B cell (primary cell): Measurements from ENCODE around the gene VAC14. TPM values are rescaled to one million over a fixed set of nuclear protein-coding genes. Genes with fewer than 3 reads are reported as not detected.

Experiments used
- ATAC-seq: fragments of 200-7000 bp; cut with Tn5 transposase; one replicate; pipeline ENCODE4 v1.10.0; 2021; ENCODE audit warnings: low read depth, mild to moderate bottlenecking, moderate number of reproducible peaks, moderate library complexity
- CTCF ChIA-PET: fragments of 350-600 bp; sonication (Branson Sonifier 250); formaldehyde crosslinking; loops from one replicate; lab custom pipeline; 2021; ENCODE audit warnings: antibody characterized with exemption, inconsistent platforms; lab: Charles Lee
- POLR2A ChIA-PET: fragments of 350-600 bp; sonication (Branson Sonifier 250); formaldehyde crosslinking; loops from one replicate; lab custom pipeline; 2021; ENCODE audit warnings: antibody characterized with exemption; lab: Charles Lee
- DNase-seq: peaks from one replicate; pipeline ENCODE4 v3.0.0; 2013
- H2AFZ ChIP-seq: 2 replicates; pipeline ENCODE4 v1.6.1; 2012; ENCODE audit warnings: mild to moderate bottlenecking, low read depth, low read length; ENCODE audit not compliant: insufficient read depth, poor library complexity, severe bottlenecking
- H3K27ac ChIP-seq, 2 donors: 1 replicate in 1 of 2; 2 replicates in 1 of 2; pipeline ENCODE4 v1.5.1; 2012 to 2013; ENCODE audit warnings: low read length in 2 of 2, mild to moderate bottlenecking in 2 of 2, moderate library complexity in 1 of 2
- H3K27me3 ChIP-seq, 4 experiments: fragments of 200-600 bp in 1 of 4; sonication (generic) in 1 of 4; replicated peaks in 1 of 4; 1 replicate in 2 of 4; 2 replicates in 2 of 4; pipeline versions ENCODE4 v1.6.1 to v1.7.0; 2013 to 2016; ENCODE audit warnings: low read length in 3 of 4, mild to moderate bottlenecking in 2 of 4, mixed read lengths in 1 of 4, moderate library complexity in 1 of 4; ENCODE audit not compliant: insufficient read depth in 4 of 4, control insufficient read depth in 3 of 4; ENCODE audit errors: control extremely low read depth in 1 of 4
- H3K36me3 ChIP-seq, 2 experiments: replicated peaks in 1 of 2; 1 replicate in 1 of 2; 2 replicates in 1 of 2; pipeline versions ENCODE4 v1.6.1 to v1.7.1; 2013; ENCODE audit warnings: low read length in 1 of 2; ENCODE audit not compliant: insufficient read depth in 2 of 2, control insufficient read depth in 1 of 2; ENCODE audit errors: control extremely low read depth in 1 of 2, extremely low read depth in 1 of 2
- H3K4me1 ChIP-seq, 2 donors: fragments of 200-600 bp in 1 of 2; sonication (generic) in 1 of 2; 1 replicate in 1 of 2; 2 replicates in 1 of 2; pipeline versions ENCODE4 v1.5.1 to v1.6.1; 2013 to 2017; ENCODE audit warnings: low read length in 2 of 2; ENCODE audit not compliant: control insufficient read depth in 2 of 2, insufficient read depth in 2 of 2
- H3K4me2 ChIP-seq: replicated peaks from 2 replicates; pipeline ENCODE3; 2012; ENCODE audit warnings: mild to moderate bottlenecking, low read depth, low read length; ENCODE audit not compliant: poor library complexity, severe bottlenecking
- H3K4me3 ChIP-seq, 5 experiments: fragments of 200-600 bp in 1 of 5; sonication (generic) in 1 of 5; 1 replicate in 3 of 5; 2 replicates in 2 of 5; pipeline versions ENCODE4 v1.5.1 to v1.7.0; 2011 to 2016; ENCODE audit warnings: low read length in 4 of 5, mild to moderate bottlenecking in 4 of 5, low read depth in 2 of 5, control low read depth in 1 of 5, moderate library complexity in 1 of 5; ENCODE audit not compliant: insufficient read depth in 1 of 5; ENCODE audit errors: control extremely low read depth in 1 of 5, extremely low read depth in 1 of 5
- H3K79me2 ChIP-seq: fragments of 200-600 bp; sonication (generic); one replicate; pipeline ENCODE4 v1.6.0; 2016; ENCODE audit warnings: low read length; ENCODE audit not compliant: control insufficient read depth, insufficient read depth
- H3K9ac ChIP-seq: fragments of 200-600 bp; sonication (generic); 2 replicates; pipeline ENCODE4 v1.6.1; 2017; ENCODE audit warnings: mild to moderate bottlenecking, low read length, moderate library complexity
- H3K9me3 ChIP-seq, 3 donors: one replicate each; pipeline versions ENCODE4 v1.6.1 to v1.7.1; 2013; ENCODE audit warnings: low read length in 2 of 3; ENCODE audit not compliant: control insufficient read depth in 2 of 3, insufficient read depth in 1 of 3; ENCODE audit errors: control extremely low read depth in 1 of 3
- H4K20me1 ChIP-seq: 2 replicates; pipeline ENCODE4 v1.6.0; 2012; ENCODE audit warnings: mild to moderate bottlenecking, low read length; ENCODE audit not compliant: insufficient read depth, control insufficient read depth, poor library complexity, severe bottlenecking
- H3K27ac Mint-ChIP-seq: one replicate; pipeline ENCODE4 v1.8.0; 2021; ENCODE audit warnings: mixed read lengths
- H3K27me3 Mint-ChIP-seq: one replicate; pipeline ENCODE4 v1.8.0; 2021; ENCODE audit warnings: mixed read lengths
- H3K4me1 Mint-ChIP-seq: one replicate; pipeline ENCODE4 v1.8.0; 2021; ENCODE audit warnings: mixed read lengths
- H3K4me3 Mint-ChIP-seq: one replicate; pipeline ENCODE4 v1.8.0; 2021; ENCODE audit warnings: mixed read lengths
- H3K9me3 Mint-ChIP-seq: one replicate; pipeline ENCODE4 v1.8.0; 2022; ENCODE audit warnings: mixed read lengths; ENCODE audit not compliant: insufficient read depth
- EZH2 ChIP-seq: IDR thresholded peaks from 2 replicates; pipeline ENCODE4 v1.6.1; 2012; ENCODE audit warnings: borderline replicate concordance, low read depth, mild to moderate bottlenecking, moderate library complexity, low read length; ENCODE audit not compliant: insufficient read depth, poor library complexity, severe bottlenecking
- WGBS: methylation state at CpG from one replicate; pipeline ENCODE4 v1.1.5; 2013; ENCODE audit warnings: missing lambda C conversion rate; ENCODE audit not compliant: insufficient coverage; 5-methylcytosine and 5-hydroxymethylcytosine counted together
- intact Hi-C: fragments of 100-400 bp; cut with micrococcal nuclease; formaldehyde crosslinking; loops from one replicate; pipeline ENCODE4 v1.10.0; 2022
- polyA plus RNA-seq: library from polyadenylated mRNA; depleted of rRNA; stranded (reverse); fragments of >200 nt; gene quantifications from 2 replicates; pipeline ENCODE4 v1.2.3, GENCODE V29; 2012
- total RNA-seq, 2 donors: library from RNA; stranded (reverse); fragments of 120-200 nt in 1 of 2; gene quantifications; 1 replicate in 1 of 2; 2 replicates in 1 of 2; pipeline versions ENCODE4 v1.2.3 to v1.2.4, GENCODE V29; 2013 to 2022
- TF ChIP-seq, protein P1 (sequence below): fragments of 200-600 bp; IDR thresholded peaks from one replicate; pipeline ENCODE4 v1.8.0; 2022; ENCODE audit warnings: antibody characterized with exemption, mild to moderate bottlenecking

The VAC14 gene
- total and polyA plus RNA-seq, 2 donors (not counting 1 experiment from before 2014, with no cell fraction given) = 42.6 to 64.7 TPM

DNA sequence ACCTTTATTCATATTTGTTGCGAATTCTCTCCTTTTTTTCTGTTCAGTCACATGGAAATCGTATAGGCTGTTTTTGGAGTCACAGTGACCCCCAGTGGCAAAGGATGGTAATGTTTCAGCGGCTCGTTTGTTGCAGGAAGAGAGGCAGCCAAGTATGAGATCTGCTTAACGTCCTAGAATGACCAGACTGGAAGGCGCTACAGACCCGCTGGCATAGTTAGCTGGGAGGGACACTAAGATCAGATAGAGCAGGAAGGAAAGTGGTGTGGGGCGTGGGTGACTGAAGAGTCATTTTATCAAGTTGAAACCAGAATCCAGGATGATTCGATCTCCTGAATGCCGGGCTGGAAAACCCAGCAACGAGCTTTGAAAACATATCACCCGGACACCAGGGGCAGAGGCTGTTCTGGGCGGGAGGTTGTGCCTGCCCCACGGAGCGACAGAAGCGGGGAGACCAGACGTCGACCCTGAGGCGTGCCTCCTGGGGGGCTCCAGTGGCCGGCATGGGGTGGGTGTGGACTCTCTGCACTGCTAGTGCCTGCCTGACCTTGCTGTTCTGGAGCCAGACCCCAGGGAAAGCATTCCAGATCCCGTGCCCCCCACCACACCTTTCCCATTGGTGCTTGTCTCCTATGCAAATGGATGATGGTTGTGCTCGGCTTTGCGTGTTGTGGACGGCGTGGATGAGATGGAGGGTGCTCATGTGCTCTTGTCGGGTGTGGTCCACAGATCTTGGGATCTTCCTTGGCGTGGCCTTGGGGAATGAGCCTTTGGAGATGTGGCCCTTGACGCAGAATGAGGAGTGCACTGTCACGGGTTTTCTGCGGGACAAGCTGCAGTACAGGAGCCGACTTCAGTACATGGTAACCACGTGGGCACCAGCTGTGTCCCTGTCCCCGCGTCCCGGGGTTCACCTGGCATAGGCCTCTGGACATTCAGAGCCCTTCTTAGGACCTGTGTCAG, 146.9 kb downstream of the VAC14 start:
- H3K4me3 Mint-ChIP-seq = peak overlapping the region; percentile 3
- intact Hi-C loops = loop anchor here (1.0 to 10.0 kb wide), 2 partner anchors 146 to 489 kb away; no protein-coding TSS in a partner anchor
- Histone ChIP-seq H3K9ac (no peak overlapping the region), H4K20me1 (no peaks in the 10 kb centered on the region), H2AFZ (peak overlapping the region; percentile 76), H3K9me3 (no peaks in the 10 kb centered on the region), H3K79me2 (no peaks in the 10 kb centered on the region), H3K27ac (no peak overlapping the region), H3K4me3 (peak overlapping the region in 1 of 5 experiments; percentile 15), H3K36me3 (no peaks in the 10 kb centered on the region), H3K27me3 (no peaks in the 10 kb centered on the region), H3K4me1 (peaks cover 2 to 5% of the 10 kb centered on the region in 2 donors), H3K4me2 (peak overlapping the region; percentile 62)
- H3K27me3 Mint-ChIP-seq = peaks cover 3% of the 10 kb centered on the region
- H3K9me3 Mint-ChIP-seq = no peaks in the 10 kb centered on the region
- 55% methylated on average over 34 of the region's 35 CpGs for WGBS
- ChIA-PET POLR2A (no interaction called here), CTCF (interaction anchor here (0.7 to 3.5 kb wide), 11 partner anchors 58 to 758 kb away, joined by 3 to 12 read pairs (median 3); no protein-coding TSS in a partner anchor)
- DNase-seq (peak; percentile 82), ATAC-seq (peak; percentile 88)
- no peak for TF ChIP-seq EZH2
- TF ChIP-seq, protein P1, sequence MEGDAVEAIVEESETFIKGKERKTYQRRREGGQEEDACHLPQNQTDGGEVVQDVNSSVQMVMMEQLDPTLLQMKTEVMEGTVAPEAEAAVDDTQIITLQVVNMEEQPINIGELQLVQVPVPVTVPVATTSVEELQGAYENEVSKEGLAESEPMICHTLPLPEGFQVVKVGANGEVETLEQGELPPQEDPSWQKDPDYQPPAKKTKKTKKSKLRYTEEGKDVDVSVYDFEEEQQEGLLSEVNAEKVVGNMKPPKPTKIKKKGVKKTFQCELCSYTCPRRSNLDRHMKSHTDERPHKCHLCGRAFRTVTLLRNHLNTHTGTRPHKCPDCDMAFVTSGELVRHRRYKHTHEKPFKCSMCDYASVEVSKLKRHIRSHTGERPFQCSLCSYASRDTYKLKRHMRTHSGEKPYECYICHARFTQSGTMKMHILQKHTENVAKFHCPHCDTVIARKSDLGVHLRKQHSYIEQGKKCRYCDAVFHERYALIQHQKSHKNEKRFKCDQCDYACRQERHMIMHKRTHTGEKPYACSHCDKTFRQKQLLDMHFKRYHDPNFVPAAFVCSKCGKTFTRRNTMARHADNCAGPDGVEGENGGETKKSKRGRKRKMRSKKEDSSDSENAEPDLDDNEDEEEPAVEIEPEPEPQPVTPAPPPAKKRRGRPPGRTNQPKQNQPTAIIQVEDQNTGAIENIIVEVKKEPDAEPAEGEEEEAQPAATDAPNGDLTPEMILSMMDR = peak; percentile 88
- H3K27ac Mint-ChIP-seq = no peak overlapping the region
- H3K4me1 Mint-ChIP-seq = peaks cover 4% of the 10 kb centered on the region
